Colonic mucosa (tissue), 4 donors: Measurements from ENCODE around the gene HSPA4. TPM values are rescaled to one million over a fixed set of nuclear protein-coding genes. Genes with fewer than 3 reads are reported as not detected.

Experiments
- DNase-seq: peaks from one replicate; pipeline ENCODE4 v3.0.0-alpha.2; 2020
- H3K27ac ChIP-seq: fragments of 200-600 bp; one replicate; pipeline ENCODE4 v1.8.0; 2021
- H3K27me3 ChIP-seq: fragments of 200-600 bp; one replicate; pipeline ENCODE4 v1.8.0; 2021
- H3K36me3 ChIP-seq: fragments of 200-600 bp; one replicate; pipeline ENCODE4 v1.8.0; 2021
- H3K4me1 ChIP-seq: fragments of 200-600 bp; one replicate; pipeline ENCODE4 v1.8.0; 2021; ENCODE audit warnings: mild to moderate bottlenecking
- H3K4me3 ChIP-seq: fragments of 200-600 bp; one replicate; pipeline ENCODE4 v1.8.0; 2021
- H3K9ac ChIP-seq, 2 donors: one replicate each; pipeline ENCODE4 v1.7.0; 2013; ENCODE audit warnings: control low read depth in 2 of 2, low read depth in 2 of 2, low read length in 2 of 2
- H3K9me3 ChIP-seq: fragments of 200-600 bp; one replicate; pipeline ENCODE4 v1.8.0; 2021
- CTCF ChIP-seq: fragments of 200-600 bp; IDR thresholded peaks from one replicate; pipeline ENCODE4 v1.8.0; 2022; ENCODE audit warnings: antibody characterized with exemption, mild to moderate bottlenecking
- intact Hi-C: fragments of 100-400 bp; cut with DNase I; formaldehyde crosslinking; loops from one replicate; pipeline ENCODE4 v1.14.1; 2022
- total RNA-seq, 2 donors: library from RNA; stranded (reverse); fragmentation: NEBNext Ultra II Directional in 1 of 2; extraction: Animal tissue kit (Norgen Biotek cat#: 25700) in 1 of 2; gene quantifications; one replicate each; pipeline ENCODE4 v1.2.1, GENCODE V29; 2021
- donor health status: healthy.
- donor health status: DM: no; HTN: no; CAD: no.
- donor health status: DM: no; HTN: no; CAD: no.

Gene HSPA4
- total RNA-seq, 2 donors from 2014 or later: 91.2 to 132 TPM

DNA sequence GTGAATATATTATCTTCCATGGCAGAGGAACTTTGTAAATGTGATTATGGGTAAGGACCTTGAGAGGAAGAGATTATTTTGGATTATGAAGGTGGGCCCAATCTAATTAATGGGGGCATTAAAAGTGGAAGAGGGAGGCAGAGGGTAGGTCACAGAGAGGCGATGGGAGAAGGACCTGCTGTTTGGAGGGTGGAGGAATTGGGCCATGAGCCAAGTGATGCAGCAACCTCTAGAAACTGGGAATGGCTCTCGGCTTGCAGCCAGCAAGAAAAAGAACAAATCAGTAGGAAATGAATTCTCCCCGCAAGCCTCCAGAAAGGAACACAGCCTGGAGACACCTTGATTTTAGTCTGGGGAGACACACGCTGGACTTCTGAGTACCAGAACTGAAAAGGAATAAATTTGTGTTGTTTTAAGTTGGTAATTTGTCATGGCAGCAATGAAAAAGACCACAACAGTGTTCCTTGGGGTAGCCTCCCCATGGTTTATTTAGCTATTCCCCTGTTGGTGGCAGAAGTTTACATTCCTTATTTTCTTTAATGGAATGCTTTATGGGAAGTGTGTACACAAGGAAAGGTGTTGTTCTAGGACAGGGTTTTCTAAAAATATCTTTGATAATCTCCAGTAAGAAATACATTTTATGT lies 103.6 kb downstream of the HSPA4 start:
- no peaks in the 10 kb centered on the region for H3K36me3 ChIP-seq
- intact Hi-C loops: no loop called here
- H3K27ac ChIP-seq: no peak overlapping the region
- H3K4me3 ChIP-seq: no peak overlapping the region
- DNase-seq: no peak
- no peaks in the 10 kb centered on the region for H3K9me3 ChIP-seq
- no peak for TF ChIP-seq CTCF
- H3K27me3 ChIP-seq: no peaks in the 10 kb centered on the region
- H3K4me1 ChIP-seq: no peaks in the 10 kb centered on the region
- H3K9ac ChIP-seq: no peak overlapping the region

Other genes starting within 250 kb of the HSPA4 start
- 10 to 100 TPM; 12.4 to 30.7 TPM for gene SOWAHA, start 238.7 kb upstream of the HSPA4 start, total RNA-seq
- 10 to 100 TPM; 36.9 to 64.1 TPM for gene SHROOM1, start 221.4 kb upstream of the HSPA4 start, total RNA-seq
- under 1 TPM; 0.64 to 0.69 TPM for gene GDF9, start 185.5 kb upstream of the HSPA4 start, total RNA-seq
- 100 to 1,000 TPM; 885 to 920 TPM for gene UQCRQ, start 185.4 kb upstream of the HSPA4 start, total RNA-seq
- gene LEAP2, start 178.3 kb upstream of the HSPA4 start, total RNA-seq: 1 to 10 TPM; 3.6 to 7.7 TPM
- gene AFF4, start 88.4 kb upstream of the HSPA4 start, total RNA-seq: 10 to 100 TPM; 42.4 to 75.2 TPM
- gene ZCCHC10, start 25.5 kb upstream of the HSPA4 start, total RNA-seq: 10 to 100 TPM; 24.2 to 31.9 TPM